Gastroesophageal sphincter (tissue), 4 donors: ENCODE data around the gene CTBP1. TPM values are rescaled to one million over a fixed set of nuclear protein-coding genes. Genes with fewer than 3 reads are reported as not detected.

Source experiments
- ATAC-seq: fragments of 150-250 bp; one replicate; pipeline ENCODE4 v1.9.1; 2016; ENCODE audit warnings: mild to moderate bottlenecking, moderate library complexity
- H3K27ac ChIP-seq, 4 donors: fragments of 200-600 bp; sonication (generic) in 3 of 4; 1 replicate in 3 of 4; 2 replicates in 1 of 4; pipeline ENCODE4 v1.5.1; 2016 to 2019
- H3K27me3 ChIP-seq: fragments of 200-600 bp; sonication (generic); one replicate; pipeline ENCODE4 v1.5.1; 2019
- H3K36me3 ChIP-seq, 2 donors: fragments of 200-600 bp; sonication (generic); one replicate each; pipeline ENCODE4 v1.5.1; 2019; ENCODE audit warnings: control low read depth in 1 of 2
- H3K4me1 ChIP-seq, 3 donors: fragments of 200-600 bp; sonication (generic); 1 replicate in 2 of 3; 2 replicates in 1 of 3; pipeline ENCODE4 v1.5.1; 2016 to 2019; ENCODE audit warnings: control low read depth in 2 of 3
- H3K4me3 ChIP-seq, 2 donors: fragments of 200-600 bp; sonication (generic); one replicate each; pipeline ENCODE4 v1.5.1; 2019; ENCODE audit warnings: mild to moderate bottlenecking in 1 of 2, moderate library complexity in 1 of 2
- H3K9me3 ChIP-seq, 3 donors: fragments of 200-600 bp; sonication (generic); one replicate each; pipeline ENCODE4 v1.5.1; 2017 to 2019; ENCODE audit warnings: control low read depth in 2 of 3
- EP300 ChIP-seq: sonication (generic); formaldehyde crosslinking; IDR thresholded peaks from one replicate; pipeline ENCODE4 v1.6.1; 2017; ENCODE audit warnings: antibody characterized with exemption, mild to moderate bottlenecking
- POLR2A ChIP-seq, 2 donors: fragments of 450-650 bp; IDR thresholded peaks; one replicate each; pipeline ENCODE4 v1.6.1; 2017; ENCODE audit warnings: antibody characterized with exemption in 2 of 2, mild to moderate bottlenecking in 2 of 2, moderate library complexity in 1 of 2
- POLR2AphosphoS5 ChIP-seq: sonication (generic); formaldehyde crosslinking; IDR thresholded peaks from one replicate; pipeline ENCODE4 v1.6.1; 2017; ENCODE audit warnings: antibody characterized with exemption
- WGBS, 2 donors: methylation state at CpG; one replicate each; pipeline ENCODE4 v1.1.5; 2018; ENCODE audit warnings: low coverage in 1 of 2; 5-methylcytosine and 5-hydroxymethylcytosine counted together
- total RNA-seq, 4 donors: library from RNA; depleted of rRNA; stranded (reverse); fragments of >200 nt; gene quantifications; one replicate each; pipeline ENCODE4 v1.1.0, GENCODE V29; 2016
- TF ChIP-seq, protein P1 (sequence below), 4 experiments: fragments of 200-600 bp in 2 of 4; fragments of 450-650 bp in 2 of 4; sonication (generic) in 1 of 4; IDR thresholded peaks; one replicate each; pipeline ENCODE4 v1.5.1; 2017 to 2019; ENCODE audit warnings: antibody characterized with exemption in 4 of 4, mild to moderate bottlenecking in 2 of 4, moderate library complexity in 2 of 4

Gene CTBP1
- total RNA-seq, 4 donors from 2014 or later, result 126 to 271 (median 164) TPM

DNA sequence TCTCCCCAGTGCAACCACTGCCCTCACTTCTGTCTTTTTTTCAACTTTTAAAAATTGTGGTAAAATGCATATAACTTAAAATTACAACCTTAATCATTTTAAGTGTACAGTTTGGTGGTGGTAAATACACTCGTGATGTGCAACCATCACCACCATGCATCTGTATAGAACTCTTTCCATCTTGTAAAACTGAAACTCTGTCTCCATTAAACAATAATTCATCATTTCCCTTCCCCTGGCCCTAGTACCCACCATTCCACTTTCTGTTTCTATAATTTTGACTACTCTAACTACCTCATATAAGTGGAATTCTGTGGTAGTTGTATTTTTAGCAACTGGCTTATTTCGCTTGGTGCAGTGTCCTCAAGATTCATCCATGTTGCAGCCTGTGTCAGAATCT, 6.8 kb upstream of the CTBP1 start:
- no peaks in the 10 kb centered on the region for H3K9me3 ChIP-seq
- H3K27ac ChIP-seq, result no peak overlapping the region
- no peaks in the 10 kb centered on the region for H3K27me3 ChIP-seq
- peaks cover 0 to 16% (median 5%) of the 10 kb centered on the region in 3 donors for H3K4me1 ChIP-seq
- TF ChIP-seq EP300, result no peak
- TF ChIP-seq POLR2AphosphoS5, result no peak
- no peak for TF ChIP-seq POLR2A (IDR thresholded peaks at IDR 0.05)
- TF ChIP-seq, protein P1, sequence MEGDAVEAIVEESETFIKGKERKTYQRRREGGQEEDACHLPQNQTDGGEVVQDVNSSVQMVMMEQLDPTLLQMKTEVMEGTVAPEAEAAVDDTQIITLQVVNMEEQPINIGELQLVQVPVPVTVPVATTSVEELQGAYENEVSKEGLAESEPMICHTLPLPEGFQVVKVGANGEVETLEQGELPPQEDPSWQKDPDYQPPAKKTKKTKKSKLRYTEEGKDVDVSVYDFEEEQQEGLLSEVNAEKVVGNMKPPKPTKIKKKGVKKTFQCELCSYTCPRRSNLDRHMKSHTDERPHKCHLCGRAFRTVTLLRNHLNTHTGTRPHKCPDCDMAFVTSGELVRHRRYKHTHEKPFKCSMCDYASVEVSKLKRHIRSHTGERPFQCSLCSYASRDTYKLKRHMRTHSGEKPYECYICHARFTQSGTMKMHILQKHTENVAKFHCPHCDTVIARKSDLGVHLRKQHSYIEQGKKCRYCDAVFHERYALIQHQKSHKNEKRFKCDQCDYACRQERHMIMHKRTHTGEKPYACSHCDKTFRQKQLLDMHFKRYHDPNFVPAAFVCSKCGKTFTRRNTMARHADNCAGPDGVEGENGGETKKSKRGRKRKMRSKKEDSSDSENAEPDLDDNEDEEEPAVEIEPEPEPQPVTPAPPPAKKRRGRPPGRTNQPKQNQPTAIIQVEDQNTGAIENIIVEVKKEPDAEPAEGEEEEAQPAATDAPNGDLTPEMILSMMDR (IDR thresholded peaks at IDR 0.05), result no peak
- 94 to 95% methylated on average over 2 of the region's 2 CpGs for WGBS, 2 donors
- H3K36me3 ChIP-seq, result peaks cover 0 to 11% of the 10 kb centered on the region in 2 donors
- H3K4me3 ChIP-seq, result no peak overlapping the region
- no peak for ATAC-seq

DNA sequence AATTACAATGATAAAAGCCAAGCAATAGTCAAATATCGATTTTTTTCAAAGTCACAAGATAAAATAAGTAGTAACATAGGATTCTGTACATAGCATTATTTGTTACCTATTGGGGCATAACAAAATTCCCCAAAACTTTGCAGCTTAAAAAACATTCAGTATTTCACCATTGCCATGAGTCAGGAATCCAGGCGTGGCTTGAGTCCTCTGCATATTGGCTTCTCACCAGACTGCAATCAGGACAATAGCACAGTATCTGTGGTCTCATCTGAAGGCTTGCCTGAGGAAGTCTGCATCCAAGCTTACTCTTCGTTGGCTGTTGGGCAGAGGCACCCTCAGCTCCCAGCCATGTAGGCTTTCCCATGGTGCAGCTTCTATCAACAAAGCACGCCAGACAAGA, 6.2 kb upstream of the CTBP1 start:
- H3K4me1 ChIP-seq, result peaks cover 0 to 22% (median 11%) of the 10 kb centered on the region in 3 donors
- H3K36me3 ChIP-seq, result peaks cover 0 to 11% of the 10 kb centered on the region in 2 donors
- no peaks in the 10 kb centered on the region for H3K27me3 ChIP-seq
- 93 to 96% methylated on average over 4 of the region's 4 CpGs for WGBS, 2 donors
- no peak for TF ChIP-seq EP300
- TF ChIP-seq, protein P1 (IDR thresholded peaks at IDR 0.05), result no peak
- no peak for TF ChIP-seq POLR2A (IDR thresholded peaks at IDR 0.05)
- no peak for TF ChIP-seq POLR2AphosphoS5
- no peaks in the 10 kb centered on the region for H3K9me3 ChIP-seq
- no peak overlapping the region for H3K4me3 ChIP-seq
- ATAC-seq, result no peak
- H3K27ac ChIP-seq, result no peak overlapping the region

DNA sequence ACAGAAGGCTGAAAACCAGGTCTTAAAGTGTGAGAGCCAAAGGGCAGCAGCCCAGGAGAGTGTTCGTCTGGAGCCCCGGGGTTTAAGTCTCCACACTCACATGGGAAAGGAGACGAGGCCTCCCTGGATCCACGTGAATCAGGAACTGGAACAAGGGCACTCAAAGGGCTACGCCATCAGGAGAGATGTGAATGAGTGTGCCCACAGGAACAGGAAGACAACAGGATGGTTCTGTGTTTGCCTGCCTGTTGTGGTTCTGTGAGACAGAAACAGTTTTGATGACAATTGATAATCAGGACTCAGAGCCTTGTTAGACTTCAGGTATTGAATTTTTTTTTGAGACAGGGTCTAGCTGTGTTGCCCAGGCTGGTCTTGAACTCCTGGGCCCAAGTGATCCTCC, 4.9 kb upstream of the CTBP1 start:
- H3K27me3 ChIP-seq, result no peaks in the 10 kb centered on the region
- TF ChIP-seq, protein P1 (IDR thresholded peaks at IDR 0.05), result no peak
- no peak for TF ChIP-seq POLR2AphosphoS5
- TF ChIP-seq EP300, result no peak
- no peak for TF ChIP-seq POLR2A (IDR thresholded peaks at IDR 0.05)
- no peak overlapping the region for H3K27ac ChIP-seq
- no peak overlapping the region for H3K4me3 ChIP-seq
- no peak for ATAC-seq
- H3K4me1 ChIP-seq, result peaks cover 0 to 29% (median 14%) of the 10 kb centered on the region in 3 donors
- H3K9me3 ChIP-seq, result no peaks in the 10 kb centered on the region
- WGBS, 2 donors, result 91 to 95% methylated on average over 4 to 5 of the region's 5 CpGs
- peaks cover 0 to 11% of the 10 kb centered on the region in 2 donors for H3K36me3 ChIP-seq

DNA sequence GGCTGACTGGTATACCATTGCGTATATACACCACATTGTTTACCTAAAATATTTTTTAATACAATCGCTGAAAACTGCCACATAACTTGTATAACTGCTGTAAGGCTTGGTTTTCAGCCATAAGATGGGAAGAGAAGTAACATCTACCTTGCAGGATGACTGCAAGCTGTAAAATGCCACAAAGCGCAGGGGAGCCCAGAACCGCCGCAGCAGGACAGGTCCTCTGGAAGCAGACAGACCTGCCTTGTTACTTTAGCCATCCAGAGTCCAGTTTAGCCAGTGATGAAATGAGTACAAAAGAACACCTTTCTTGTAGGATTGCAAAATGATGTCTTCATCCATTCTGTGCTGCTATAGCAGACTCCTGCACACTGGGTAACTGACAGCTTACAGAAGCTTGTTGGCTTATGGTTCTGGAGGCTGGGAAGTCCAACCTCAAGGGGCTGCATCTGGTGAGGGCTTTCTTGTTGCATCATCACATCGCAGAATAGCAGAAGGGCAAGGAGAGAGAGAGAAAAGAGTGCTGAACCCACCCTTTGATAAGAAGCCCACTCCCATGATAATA, 4.1 kb upstream of the CTBP1 start:
- ATAC-seq, result no peak

DNA sequence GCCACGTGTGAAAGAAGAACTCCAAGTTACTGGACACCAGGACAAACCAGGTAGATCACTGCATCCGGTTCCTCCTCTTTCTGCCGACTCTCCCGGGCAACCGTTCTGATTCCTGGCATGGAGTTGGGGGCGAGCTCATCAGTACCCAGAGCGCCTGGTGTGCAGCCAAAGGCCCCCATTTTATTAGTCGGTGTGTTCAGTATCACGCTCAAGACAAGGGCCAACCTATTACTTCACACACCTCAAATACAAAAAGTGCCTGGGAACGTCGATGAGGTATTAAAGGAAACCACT, 2.8 kb upstream of the CTBP1 start:
- ATAC-seq, result no peak
- TF ChIP-seq, protein P1 (IDR thresholded peaks at IDR 0.05), result no peak
- TF ChIP-seq POLR2AphosphoS5, result no peak
- no peak for TF ChIP-seq EP300
- no peak for TF ChIP-seq POLR2A (IDR thresholded peaks at IDR 0.05)

More for the DNA sequence above, 4.1 kb upstream of the CTBP1 start:
- Histone ChIP-seq H3K27me3 (no peaks in the 10 kb centered on the region), H3K4me1 (peaks cover 0 to 29% (median 14%) of the 10 kb centered on the region in 3 donors), H3K4me3 (no peak overlapping the region), H3K36me3 (peaks cover 0 to 11% of the 10 kb centered on the region in 2 donors), H3K27ac (no peak overlapping the region), H3K9me3 (no peaks in the 10 kb centered on the region)
- TF ChIP-seq, protein P1 (IDR thresholded peaks at IDR 0.05), result no peak
- TF ChIP-seq POLR2A (IDR thresholded peaks at IDR 0.05) (no peak), POLR2AphosphoS5 (no peak), EP300 (no peak)
- WGBS, 2 donors, result 83 to 96% methylated on average over 4 to 6 of the region's 6 CpGs

More for the DNA sequence above, 2.8 kb upstream of the CTBP1 start:
- H3K4me1 ChIP-seq, result peaks cover 3 to 40% (median 21%) of the 10 kb centered on the region in 3 donors
- no peak overlapping the region for H3K4me3 ChIP-seq
- peaks cover 0 to 11% of the 10 kb centered on the region in 2 donors for H3K36me3 ChIP-seq
- no peaks in the 10 kb centered on the region for H3K9me3 ChIP-seq
- 91 to 100% methylated on average over 2 to 4 of the region's 11 CpGs for WGBS, 2 donors
- H3K27me3 ChIP-seq, result no peaks in the 10 kb centered on the region
- H3K27ac ChIP-seq, result no peak overlapping the region
